Renal pelvis (tissue), 4 donors: ENCODE results near the gene CALM3. TPM values are rescaled to one million over a fixed set of nuclear protein-coding genes. Genes with fewer than 3 reads are reported as not detected.

ENCODE experiments used
- DNase-seq: peaks from one replicate; pipeline ENCODE4 v3.0.0-alpha.2; 2013
- polyA plus RNA-seq, 3 donors: library from polyadenylated mRNA; unstranded; fragments of 120-200 nt; gene quantifications; one replicate each; pipeline ENCODE4 v1.2.1, GENCODE V29; 2013; ENCODE audit not compliant: insufficient read length in 3 of 3

The CALM3 gene
- polyA plus RNA-seq, 3 donors, result 397 to 507 (median 417) TPM

GRCh38 chr19:46633130-46633529 is 32.0 kb downstream of the CALM3 start:
- no peak for DNase-seq

DNA sequence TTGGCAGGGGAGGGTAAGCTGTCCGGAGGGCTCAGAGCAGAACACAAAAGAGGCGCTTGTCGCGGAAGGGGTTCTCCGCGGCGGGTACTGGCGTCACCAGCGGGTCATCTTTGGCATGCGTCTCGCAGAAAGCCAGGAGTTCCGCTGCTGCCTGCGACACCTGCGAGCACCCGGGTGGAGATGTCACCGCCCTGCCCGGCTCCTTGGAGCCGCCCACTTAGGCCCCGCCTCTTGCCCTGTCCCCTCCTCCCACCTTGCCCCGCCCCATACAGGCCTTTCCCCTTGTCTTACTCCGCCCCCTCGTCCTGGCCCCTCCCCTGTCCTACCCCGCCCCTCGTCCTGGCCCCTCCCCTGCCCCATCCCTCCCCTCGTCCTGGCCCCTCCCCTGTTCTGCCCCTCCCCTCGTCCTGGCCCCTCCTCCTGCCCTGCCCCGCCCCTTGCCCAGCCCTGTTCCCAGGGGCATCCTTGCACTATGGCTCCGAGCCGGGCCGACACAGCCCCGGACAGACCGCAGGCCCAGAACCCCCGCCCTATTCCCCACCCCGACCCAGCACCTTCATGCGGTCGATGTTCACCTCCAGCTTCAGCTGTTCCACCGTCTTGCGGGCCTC is 33.0 kb downstream of the CALM3 start:
- no peak for DNase-seq

- DNase-seq, result no peak
Measured at GRCh38 chr19:46634656-46635218, 33.6 kb downstream of the CALM3 start.

GRCh38 chr19:46635920-46636761 is 35.0 kb downstream of the CALM3 start, which contains the start of gene GNG8:
GNG8 (minus strand) TSS chr19:46636202; CDS start chr19:46634682, 1,520 bp downstream.
- no peak for DNase-seq

GRCh38 chr19:46637224-46637623 is 36.1 kb downstream of the CALM3 start:
- DNase-seq, result no peak

GRCh38 chr19:46639358-46640182 is 38.4 kb downstream of the CALM3 start:
- peak; percentile 88 for DNase-seq

DNA sequence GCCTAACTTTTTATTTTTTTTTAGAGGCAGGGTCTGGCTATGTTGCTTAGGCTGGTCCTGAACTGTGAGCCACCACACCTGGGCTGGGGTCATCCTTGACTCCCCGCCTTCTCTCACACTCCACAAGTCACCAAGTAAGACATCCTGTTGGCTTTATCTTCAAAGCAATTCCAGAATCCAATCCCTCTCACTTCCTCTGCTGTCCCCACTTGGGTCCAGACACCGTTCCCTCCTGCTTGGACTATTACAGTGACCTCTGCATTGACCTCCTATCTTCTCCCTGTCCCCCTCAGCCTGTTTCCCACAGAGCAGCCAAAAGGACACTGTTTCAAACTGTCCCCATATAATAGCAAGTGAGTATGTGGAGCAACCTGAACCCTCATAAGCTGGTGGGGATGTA is 39.5 kb downstream of the CALM3 start:
- DNase-seq, result no peak

- no peak for DNase-seq
Measured at GRCh38 chr19:46644720-46645119, 43.6 kb downstream of the CALM3 start.

- no peak for DNase-seq
Measured at GRCh38 chr19:46646402-46646801, 45.3 kb downstream of the CALM3 start.

DNA sequence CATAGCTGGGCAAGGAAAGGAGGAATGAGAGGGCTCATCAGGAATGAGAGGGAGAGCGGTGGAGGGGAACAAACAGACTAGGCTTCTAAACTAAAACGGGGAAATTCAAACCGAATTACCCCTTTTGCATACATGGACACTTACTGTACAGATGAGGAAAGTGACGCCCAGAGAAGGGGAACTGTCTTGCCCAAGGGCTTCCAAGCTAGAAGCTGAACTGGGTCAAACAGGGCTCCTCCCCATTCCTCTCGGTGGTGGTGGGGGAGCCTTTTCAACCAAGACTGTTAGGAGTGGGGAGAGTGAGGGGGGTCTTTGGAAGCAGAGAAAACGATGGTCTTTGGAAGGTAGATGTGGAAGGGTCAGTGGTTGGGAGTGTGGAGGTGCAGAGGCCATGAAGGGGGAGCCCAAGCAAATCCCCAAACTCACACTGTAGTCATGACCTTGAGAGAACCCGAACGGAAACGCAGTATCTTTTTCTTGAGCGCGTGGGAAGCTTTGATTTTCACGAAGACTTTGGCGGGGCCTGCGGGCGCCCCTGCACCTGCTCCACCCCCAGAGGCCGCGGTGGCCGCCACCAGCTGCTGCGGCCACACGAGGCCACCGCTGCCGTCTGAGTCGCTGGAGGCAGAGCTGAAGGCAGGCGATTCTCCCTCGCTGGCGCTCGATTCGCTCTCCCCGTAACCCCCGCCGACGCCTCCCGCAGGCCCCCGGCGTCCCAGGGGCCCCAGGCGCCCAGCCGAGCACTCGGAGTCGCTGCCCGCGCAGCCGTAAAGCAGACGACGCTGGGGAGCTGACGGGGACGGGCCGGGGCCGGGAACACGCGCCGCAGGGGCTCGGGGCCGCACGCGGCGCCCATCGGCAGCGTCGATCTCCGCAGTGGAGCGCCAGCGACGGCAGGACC is 47.2 kb downstream of the CALM3 start:
- DNase-seq, result no peak

- no peak for DNase-seq
Measured at GRCh38 chr19:46648961-46649960, 48.1 kb downstream of the CALM3 start.

- no peak for DNase-seq
Measured at GRCh38 chr19:46650445-46650844, 49.3 kb downstream of the CALM3 start.

- no peak for DNase-seq
Measured at GRCh38 chr19:46654621-46655152, 53.6 kb downstream of the CALM3 start.

DNA sequence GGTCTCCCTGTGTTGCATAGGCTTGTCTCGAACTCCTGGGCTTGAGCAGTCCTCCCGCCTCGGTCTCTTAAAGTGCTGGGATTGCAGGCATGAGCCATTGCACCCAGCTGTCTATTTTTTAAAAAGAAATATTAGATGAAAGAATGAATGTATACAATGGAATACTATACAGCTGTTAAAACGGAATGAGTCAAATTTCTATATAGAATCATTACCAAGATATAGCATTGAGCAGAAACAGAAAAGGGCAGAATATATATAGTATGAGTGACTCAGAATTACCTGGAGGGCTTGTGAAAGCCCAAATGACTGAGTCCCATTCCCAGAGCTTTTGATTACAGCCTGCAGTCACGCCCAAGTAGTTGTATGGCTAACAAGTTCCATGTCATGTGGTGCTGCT is 55.4 kb downstream of the CALM3 start:
- no peak for DNase-seq

- DNase-seq, result peak; percentile 73
Measured at GRCh38 chr19:46659151-46660007, 58.2 kb downstream of the CALM3 start.

DNA sequence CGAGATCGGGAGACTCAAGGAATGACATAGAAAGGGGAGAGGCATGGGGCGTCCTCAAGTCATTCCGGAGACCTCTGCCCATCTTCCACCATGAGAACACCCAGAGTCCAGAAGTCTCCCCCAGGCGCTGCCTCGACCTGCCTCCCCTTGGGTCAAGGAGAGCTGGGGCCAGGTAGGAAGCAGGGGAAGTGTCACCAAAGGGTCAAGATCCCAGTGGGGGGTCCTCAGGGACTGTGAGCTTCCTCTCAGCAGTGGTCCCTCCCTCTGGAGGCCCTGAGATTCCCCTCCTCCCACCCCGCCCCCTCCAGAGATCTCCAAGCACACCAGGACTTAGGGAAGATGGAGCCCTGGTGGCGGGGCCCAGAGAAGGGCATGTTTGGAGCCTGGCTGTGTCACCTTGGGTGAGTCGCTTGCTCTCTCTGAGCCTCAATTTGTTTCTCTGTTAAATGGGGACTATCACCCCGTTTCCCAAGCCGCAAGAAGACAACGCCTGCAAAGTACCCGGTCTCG is 58.9 kb downstream of the CALM3 start:
- DNase-seq, result peak; percentile 78
